ENCODE measurements around the gene KIF2C.
"Not testable (repeated sequence)": the region's sequence is repeated elsewhere in the genome, so short reads cannot be mapped to it uniquely, and the experiment has no call there.

The KIF2C gene

DNA sequence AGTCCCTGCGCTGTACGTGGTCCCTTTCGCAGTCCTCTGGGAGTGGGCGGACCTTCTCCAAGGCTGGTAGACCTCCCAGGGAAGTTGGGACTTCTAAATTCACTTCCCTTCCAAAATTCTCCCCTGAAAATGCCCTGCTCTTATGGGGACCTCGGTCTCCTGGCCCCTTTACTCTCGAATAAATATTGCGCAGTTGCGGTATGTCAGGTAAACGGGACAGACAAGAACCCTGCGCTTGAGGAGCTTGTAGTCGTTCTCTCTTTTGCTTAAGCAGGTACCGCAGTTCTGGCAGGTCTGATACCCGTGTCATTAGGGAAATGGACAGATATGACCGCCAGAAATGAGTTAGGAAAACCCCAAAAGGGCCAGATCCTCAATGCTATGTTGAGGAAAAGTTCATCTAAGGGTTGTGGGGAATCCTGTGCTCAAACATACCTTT is 561 bp downstream of the KIF2C start:
- in situ Hi-C loops (cut with HindIII; ENCODE audit: low pct_ligation_motif_present, low sequenced_read_pairs): no loop called here

DNA sequence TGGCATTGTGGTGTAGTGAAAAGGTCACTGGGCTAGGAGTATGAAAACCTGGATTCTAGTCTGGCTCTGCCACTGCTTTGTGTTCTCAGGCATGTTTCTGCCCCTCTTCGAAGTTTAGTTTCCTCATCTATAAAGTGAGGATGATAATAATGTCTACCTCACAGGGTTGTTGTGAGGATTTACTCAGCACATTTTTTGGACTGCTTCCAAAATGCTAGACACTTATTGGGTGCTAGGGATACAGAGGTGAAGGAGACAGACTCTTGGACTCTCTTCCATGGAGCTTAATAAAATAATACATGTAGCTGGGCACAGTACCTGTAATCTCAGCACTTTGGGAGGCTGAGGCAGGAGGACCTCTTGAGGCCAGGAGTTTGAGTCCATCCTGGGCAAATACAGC is 3.6 kb downstream of the KIF2C start:
- TF ChIP-seq, protein P1, sequence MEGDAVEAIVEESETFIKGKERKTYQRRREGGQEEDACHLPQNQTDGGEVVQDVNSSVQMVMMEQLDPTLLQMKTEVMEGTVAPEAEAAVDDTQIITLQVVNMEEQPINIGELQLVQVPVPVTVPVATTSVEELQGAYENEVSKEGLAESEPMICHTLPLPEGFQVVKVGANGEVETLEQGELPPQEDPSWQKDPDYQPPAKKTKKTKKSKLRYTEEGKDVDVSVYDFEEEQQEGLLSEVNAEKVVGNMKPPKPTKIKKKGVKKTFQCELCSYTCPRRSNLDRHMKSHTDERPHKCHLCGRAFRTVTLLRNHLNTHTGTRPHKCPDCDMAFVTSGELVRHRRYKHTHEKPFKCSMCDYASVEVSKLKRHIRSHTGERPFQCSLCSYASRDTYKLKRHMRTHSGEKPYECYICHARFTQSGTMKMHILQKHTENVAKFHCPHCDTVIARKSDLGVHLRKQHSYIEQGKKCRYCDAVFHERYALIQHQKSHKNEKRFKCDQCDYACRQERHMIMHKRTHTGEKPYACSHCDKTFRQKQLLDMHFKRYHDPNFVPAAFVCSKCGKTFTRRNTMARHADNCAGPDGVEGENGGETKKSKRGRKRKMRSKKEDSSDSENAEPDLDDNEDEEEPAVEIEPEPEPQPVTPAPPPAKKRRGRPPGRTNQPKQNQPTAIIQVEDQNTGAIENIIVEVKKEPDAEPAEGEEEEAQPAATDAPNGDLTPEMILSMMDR (IDR thresholded peaks at IDR 0.05; ENCODE audit: low read depth, low read length, missing control alignments): no peak
- no peaks in the 10 kb centered on the region for H3K36me3 ChIP-seq (replicated peaks)
- no peak for DNase-seq
- no peak overlapping the region for H3K27ac ChIP-seq
- H3K4me3 ChIP-seq (ENCODE audit: low read depth, low read length): no peak overlapping the region
- in situ Hi-C loops (cut with HindIII; ENCODE audit: low pct_ligation_motif_present, low sequenced_read_pairs): no loop called here
- H3K27me3 ChIP-seq (replicated peaks): no peaks in the 10 kb centered on the region

More for the DNA sequence above, 561 bp downstream of the KIF2C start:
- no peak for DNase-seq
- Histone ChIP-seq H3K27ac (no peak overlapping the region), H3K36me3 (replicated peaks) (no peaks in the 10 kb centered on the region), H3K4me3 (ENCODE audit: low read depth, low read length) (peak overlapping the region; percentile 89), H3K27me3 (replicated peaks) (no peaks in the 10 kb centered on the region)
- TF ChIP-seq, protein P1 (IDR thresholded peaks at IDR 0.05; ENCODE audit: low read depth, low read length, missing control alignments): no peak

DNA sequence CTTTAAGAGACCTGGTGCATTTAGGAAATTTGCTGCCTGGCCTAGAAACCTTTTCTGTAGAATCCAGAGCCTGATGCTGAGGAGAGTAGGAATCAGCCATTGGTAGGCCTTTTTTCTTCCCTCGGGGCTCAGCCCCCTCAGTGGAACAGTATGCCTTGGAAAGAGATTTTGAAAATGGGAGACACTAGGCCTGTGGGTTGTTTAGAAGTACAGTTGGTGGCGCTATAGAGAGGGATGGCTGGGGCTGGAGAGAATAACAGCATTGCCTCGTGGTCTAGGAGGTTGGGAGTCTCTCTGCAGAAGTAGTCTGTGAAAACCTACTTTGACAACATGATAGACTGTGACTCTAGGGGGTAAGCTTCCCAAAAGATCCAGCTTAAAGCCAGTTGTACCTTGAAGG is 8.2 kb downstream of the KIF2C start:
- TF ChIP-seq, protein P1 (IDR thresholded peaks at IDR 0.05; ENCODE audit: low read depth, low read length, missing control alignments): peak; percentile 4
- Histone ChIP-seq H3K27ac (no peak overlapping the region), H3K36me3 (replicated peaks) (peaks cover 4% of the 10 kb centered on the region), H3K27me3 (replicated peaks) (no peaks in the 10 kb centered on the region), H3K4me3 (ENCODE audit: low read depth, low read length) (no peak overlapping the region)
- no peak for DNase-seq
- in situ Hi-C loops (cut with HindIII; ENCODE audit: low pct_ligation_motif_present, low sequenced_read_pairs): no loop called here

DNA sequence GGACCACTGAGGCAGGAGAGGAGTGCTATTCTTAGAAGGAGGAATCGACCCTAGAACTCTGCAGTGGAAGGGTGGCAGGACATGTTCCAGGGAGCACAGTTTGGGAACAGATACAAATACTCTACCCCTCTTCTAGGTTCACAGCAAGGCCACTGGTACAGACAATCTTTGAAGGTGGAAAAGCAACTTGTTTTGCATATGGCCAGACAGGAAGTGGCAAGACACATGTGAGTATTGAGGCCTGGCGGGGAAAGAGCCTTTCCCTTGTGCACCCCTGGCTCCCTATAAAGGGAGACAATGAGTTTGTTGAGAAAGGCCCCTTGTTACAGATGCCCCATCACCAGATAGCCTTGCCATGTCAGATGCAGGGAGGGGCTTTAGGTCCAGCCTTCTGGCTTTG is 17.8 kb downstream of the KIF2C start:
- H3K4me3 ChIP-seq (ENCODE audit: low read depth, low read length): no peak overlapping the region
- in situ Hi-C loops (cut with HindIII; ENCODE audit: low pct_ligation_motif_present, low sequenced_read_pairs): no loop called here
- TF ChIP-seq, protein P1 (IDR thresholded peaks at IDR 0.05; ENCODE audit: low read depth, low read length, missing control alignments): no peak
- H3K27ac ChIP-seq: no peak overlapping the region
- H3K36me3 ChIP-seq (replicated peaks): peaks cover 9% of the 10 kb centered on the region
- no peaks in the 10 kb centered on the region for H3K27me3 ChIP-seq (replicated peaks)
- no peak for DNase-seq

DNA sequence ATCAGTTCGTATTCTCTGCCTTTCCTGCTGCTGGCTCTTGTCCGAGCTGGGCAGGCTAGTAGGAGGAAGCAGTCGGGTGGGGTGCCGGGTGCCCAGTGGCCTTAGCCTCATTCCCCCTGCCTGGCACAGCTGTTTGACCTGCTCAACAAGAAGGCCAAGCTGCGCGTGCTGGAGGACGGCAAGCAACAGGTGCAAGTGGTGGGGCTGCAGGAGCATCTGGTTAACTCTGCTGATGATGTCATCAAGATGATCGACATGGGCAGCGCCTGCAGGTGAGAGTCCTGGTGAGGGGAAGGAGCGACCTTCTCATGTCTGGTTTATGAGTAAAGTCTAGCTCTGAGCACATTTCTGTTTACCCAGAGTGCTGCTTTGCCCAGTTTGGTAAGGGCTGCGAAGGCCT is 19.4 kb downstream of the KIF2C start:
- TF ChIP-seq, protein P1 (IDR thresholded peaks at IDR 0.05; ENCODE audit: low read depth, low read length, missing control alignments): no peak
- Histone ChIP-seq H3K27ac (no peak overlapping the region), H3K27me3 (replicated peaks) (no peaks in the 10 kb centered on the region), H3K4me3 (ENCODE audit: low read depth, low read length) (no peak overlapping the region), H3K36me3 (replicated peaks) (peaks cover 9% of the 10 kb centered on the region)
- in situ Hi-C loops (cut with HindIII; ENCODE audit: low pct_ligation_motif_present, low sequenced_read_pairs): no loop called here
- no peak for DNase-seq

DNA sequence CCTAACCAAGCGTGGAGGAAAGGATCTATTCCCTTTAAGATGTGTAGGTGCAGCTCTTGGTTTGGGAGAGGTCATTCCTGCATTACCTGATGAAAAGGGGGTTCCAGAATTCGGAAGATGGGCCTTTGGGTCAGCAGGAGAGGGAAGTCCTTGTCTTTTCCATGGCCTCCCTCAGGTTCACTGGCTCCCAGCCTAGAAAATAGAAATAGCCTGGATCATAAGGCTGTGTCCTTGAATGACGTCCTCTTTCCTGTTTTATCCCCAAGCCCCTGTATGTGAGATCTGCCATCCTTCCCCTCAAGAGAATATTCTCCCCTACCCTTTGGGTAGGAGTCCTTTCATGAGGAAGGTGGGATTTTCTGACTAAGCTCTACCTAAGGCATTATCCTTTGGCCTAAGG is 21.2 kb downstream of the KIF2C start:
- TF ChIP-seq, protein P1 (IDR thresholded peaks at IDR 0.05; ENCODE audit: low read depth, low read length, missing control alignments): no peak
- Histone ChIP-seq H3K4me3 (ENCODE audit: low read depth, low read length) (no peak overlapping the region), H3K36me3 (replicated peaks) (peaks cover 3% of the 10 kb centered on the region), H3K27me3 (replicated peaks) (no peaks in the 10 kb centered on the region), H3K27ac (no peak overlapping the region)
- DNase-seq: no peak
- in situ Hi-C loops (cut with HindIII; ENCODE audit: low pct_ligation_motif_present, low sequenced_read_pairs): no loop called here

DNA sequence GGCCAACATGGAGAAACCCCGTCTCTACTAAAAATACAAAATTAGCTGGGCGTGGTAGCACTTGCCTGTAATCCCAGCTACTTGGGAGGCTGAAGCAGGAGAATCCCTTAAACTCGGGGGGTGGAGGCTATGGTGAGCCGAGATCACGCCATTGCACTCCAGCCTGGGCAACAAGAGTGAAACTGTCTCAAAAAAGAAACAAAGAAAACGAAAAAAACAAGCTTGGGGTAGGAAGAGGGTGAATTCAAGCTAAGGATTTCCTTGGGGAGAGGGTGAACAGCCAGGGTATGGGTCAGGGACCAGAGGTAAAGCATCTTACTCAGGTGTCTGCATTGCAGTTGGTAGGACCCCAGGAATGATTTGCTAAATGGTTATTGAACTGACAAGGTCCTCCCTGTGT is 26.8 kb downstream of the KIF2C start:
- H3K27ac ChIP-seq; H3K27me3 ChIP-seq (replicated peaks); H3K36me3 ChIP-seq (replicated peaks); in situ Hi-C loops (cut with HindIII; ENCODE audit: low pct_ligation_motif_present, low sequenced_read_pairs); DNase-seq; H3K4me3 ChIP-seq (ENCODE audit: low read depth, low read length): not testable (repeated sequence)
